NB4 (cell line): ENCODE data around the gene ROR2.

Experiments used
- MYC ChIP-seq: IDR thresholded peaks from 2 replicates; pipeline ENCODE4 v1.6.1; 2011; ENCODE audit warnings: low read depth, low read length
- TF ChIP-seq, protein P1 (sequence below): IDR thresholded peaks from one replicate; pipeline ENCODE4 v1.5.1; 2012; ENCODE audit warnings: low read depth, low read length

DNA sequence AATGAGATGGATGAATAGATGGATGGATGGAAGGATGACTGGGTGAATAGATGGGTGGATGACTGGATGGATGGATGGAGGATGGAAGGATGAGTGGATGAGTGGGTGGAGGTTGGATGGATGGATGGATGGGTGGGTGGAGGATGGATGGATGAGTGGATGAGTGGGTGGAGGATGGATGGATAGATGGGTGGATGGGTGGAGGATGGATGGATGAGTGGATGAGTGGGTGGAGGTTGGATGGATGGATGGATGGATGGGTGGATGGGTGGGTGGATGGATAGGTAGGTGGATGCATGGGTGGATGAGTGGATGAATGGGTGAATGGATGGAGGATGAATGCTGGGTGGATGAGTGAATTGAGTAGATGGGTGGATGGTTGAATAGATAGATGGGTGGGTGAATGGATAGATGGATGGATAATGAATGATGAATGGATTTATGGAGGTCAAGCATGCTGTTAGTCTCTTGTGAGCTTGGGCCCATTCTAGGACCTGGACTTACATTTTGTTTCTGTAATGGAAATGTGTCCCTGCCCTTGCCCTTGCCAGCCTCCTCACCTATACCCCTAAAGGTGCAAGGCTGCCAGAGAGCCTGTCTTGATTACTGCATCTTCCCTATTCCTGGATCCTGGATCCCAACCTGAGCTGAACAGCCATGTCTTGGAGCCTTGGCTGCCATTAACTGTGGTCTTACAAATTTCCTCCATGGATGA, 366.7 kb downstream of the ROR2 start:
- TF ChIP-seq MYC = no peak
- TF ChIP-seq, protein P1, sequence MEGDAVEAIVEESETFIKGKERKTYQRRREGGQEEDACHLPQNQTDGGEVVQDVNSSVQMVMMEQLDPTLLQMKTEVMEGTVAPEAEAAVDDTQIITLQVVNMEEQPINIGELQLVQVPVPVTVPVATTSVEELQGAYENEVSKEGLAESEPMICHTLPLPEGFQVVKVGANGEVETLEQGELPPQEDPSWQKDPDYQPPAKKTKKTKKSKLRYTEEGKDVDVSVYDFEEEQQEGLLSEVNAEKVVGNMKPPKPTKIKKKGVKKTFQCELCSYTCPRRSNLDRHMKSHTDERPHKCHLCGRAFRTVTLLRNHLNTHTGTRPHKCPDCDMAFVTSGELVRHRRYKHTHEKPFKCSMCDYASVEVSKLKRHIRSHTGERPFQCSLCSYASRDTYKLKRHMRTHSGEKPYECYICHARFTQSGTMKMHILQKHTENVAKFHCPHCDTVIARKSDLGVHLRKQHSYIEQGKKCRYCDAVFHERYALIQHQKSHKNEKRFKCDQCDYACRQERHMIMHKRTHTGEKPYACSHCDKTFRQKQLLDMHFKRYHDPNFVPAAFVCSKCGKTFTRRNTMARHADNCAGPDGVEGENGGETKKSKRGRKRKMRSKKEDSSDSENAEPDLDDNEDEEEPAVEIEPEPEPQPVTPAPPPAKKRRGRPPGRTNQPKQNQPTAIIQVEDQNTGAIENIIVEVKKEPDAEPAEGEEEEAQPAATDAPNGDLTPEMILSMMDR = no peak
